Erythroblast (primary cell): ENCODE measurements around the gene AKR7A2.

Source experiments
- GATA1 ChIP-seq: IDR thresholded peaks from 2 replicates; pipeline ENCODE4 v1.6.1; 2011; ENCODE audit warnings: low read depth, mild to moderate bottlenecking, control low read depth, low read length, moderate library complexity
- POLR2A ChIP-seq: IDR thresholded peaks from 2 replicates; pipeline ENCODE4 v1.6.1; 2011; ENCODE audit warnings: mild to moderate bottlenecking, low read length

GRCh38 chr1:19341201-19342061 lies 29.5 kb upstream of the AKR7A2 start:
- TF ChIP-seq POLR2A (no peak), GATA1 (no peak)
